Measurements from ENCODE around the gene KRTAP22-2. TPM values are rescaled to one million over a fixed set of nuclear protein-coding genes. Genes with fewer than 3 reads are reported as not detected.

KRTAP22-2 gene
- total and polyA plus RNA-seq, 2 of the 8 experiments (the other 6 are each of a cell fraction or from before 2014, with no cell fraction given) = not detected

DNA sequence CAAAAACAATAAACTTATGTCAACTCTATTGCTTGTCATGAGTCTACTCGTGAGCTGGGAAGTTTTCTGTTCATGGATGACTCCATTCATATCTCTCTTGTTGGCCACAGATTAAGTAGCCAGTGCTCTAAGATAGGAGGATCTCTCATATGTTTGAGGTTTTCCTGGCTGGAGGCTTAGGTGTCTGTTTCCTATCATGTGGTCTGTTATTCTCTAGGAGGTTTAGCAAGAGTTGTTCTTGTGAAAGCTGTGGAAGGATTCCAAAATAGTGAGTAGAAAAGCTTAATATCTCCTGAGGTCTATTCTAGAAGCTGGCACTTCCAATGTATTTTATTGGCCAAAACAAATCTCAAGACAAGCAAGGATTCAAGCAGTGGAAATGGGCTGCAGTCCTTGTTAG lies 39.0 kb upstream of the KRTAP22-2 start (continued):
- TF ChIP-seq KDM4A (IDR thresholded peaks at IDR 0.05; ENCODE audit: low read depth, low read length, severe bottlenecking) (no peak), ZNF274 (IDR thresholded peaks at IDR 0.05; ENCODE audit: borderline replicate concordance, extremely low read depth, low read length) (no peak), BACH1 (IDR thresholded peaks at IDR 0.05; ENCODE audit: low read length) (no peak), POU5F1 (IDR thresholded peaks at IDR 0.05; ENCODE audit: low read depth, low read length) (no peak), TBP (IDR thresholded peaks at IDR 0.05; ENCODE audit: low read depth, low read length) (no peak)
